ENCODE measurements around the gene SLC4A4.
"Not testable (repeated sequence)": the region's sequence is repeated elsewhere in the genome, so short reads cannot be mapped to it uniquely, and the experiment has no call there.

The SLC4A4 gene

DNA sequence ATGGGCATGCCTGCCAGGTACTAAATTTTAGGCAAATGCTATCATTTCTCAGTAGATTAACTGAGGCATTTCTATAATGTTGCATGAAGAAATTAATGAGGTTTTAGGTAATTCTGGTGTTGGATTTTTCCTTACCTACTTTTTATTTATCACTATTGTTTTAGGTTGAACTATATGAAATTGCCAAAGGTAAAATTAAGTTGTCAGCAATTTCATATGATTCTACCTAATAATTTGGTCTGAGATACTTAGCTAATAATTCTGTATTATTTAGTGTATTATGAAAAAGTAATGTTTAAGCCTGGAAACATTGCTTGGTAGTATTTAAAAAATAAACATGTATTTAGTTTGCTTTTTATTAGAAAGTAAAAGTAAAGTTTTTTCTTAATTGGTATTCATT is 22.7 kb downstream of the SLC4A4 start:
- DNase-seq = no peak

DNA sequence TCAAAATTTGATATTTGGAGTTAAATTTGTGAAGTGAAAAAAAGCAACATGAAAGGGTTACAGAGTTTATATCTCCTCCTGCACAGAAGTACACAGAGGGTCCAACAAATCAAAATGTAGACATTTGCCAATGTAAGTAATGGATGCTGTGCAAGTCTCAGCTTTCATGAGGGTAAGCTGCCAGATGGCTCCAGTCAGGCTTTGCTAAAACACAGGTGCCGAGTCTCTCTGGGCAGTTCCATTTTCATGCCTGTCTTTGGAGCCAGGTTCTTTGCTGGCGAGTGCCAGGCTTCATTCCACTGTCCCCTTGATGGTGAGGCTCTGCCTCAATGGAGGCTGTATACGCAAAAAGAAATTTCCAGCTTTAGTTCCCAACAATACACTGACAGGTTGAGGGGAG is 27.9 kb downstream of the SLC4A4 start:
- DNase-seq = no peak

DNA sequence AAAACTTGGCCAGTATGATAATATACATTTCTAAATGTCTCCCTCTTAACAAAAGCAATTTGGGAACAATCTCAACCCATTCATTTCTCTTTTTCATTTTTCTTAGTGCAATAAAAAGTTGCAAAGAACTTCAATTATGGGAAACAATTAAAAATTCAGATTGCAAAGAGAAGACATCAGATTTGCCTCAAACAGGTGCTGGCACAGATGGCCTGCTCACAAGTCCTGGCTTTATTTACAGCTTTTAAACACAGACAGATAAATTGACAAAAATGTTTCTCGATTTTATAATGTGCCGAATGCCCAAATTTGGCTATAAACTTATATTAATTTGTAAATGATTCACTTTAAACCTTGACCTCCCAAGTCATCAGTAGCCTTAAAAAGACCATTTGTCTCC is 28.7 kb downstream of the SLC4A4 start:
- DNase-seq = no peak

DNA sequence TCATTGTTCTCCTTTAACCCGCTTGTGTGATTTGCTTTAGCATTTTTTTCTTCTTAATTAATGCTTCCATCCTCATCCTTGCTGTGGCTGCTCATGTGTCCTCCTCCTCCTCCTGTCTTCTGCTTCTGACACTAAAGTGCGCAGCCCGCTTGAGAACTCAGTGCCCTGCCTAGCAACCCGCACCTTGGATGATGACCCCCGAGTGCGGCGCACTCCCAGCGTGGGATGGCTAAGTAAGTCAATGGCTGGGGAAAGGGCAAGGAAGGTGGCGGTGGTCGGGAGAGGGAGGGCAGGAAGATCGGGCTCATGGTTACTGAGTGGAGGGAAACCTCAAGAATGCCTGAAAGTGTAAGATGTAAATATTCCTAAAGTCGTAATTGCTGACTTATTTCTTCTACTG is 30.1 kb downstream of the SLC4A4 start:
- DNase-seq = no peak

DNA sequence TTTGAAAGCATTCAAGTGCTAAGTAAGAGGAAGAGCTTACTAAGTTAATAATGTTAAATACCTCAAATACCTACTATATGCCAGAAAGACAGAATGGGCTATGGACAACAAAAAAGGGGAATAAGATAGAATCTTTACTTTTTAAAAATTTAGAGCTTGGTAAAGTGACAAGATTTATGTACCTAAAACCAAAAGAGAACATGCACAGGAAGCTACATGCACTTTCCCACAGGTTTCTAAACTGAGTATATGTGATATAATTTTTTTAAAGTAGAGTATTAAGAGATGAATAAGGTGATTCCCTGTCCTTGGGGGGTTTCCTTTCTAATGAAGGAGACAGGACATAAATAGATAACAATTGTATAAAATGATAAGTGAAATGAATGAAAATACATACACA is 30.7 kb downstream of the SLC4A4 start:
- DNase-seq = no peak

DNA sequence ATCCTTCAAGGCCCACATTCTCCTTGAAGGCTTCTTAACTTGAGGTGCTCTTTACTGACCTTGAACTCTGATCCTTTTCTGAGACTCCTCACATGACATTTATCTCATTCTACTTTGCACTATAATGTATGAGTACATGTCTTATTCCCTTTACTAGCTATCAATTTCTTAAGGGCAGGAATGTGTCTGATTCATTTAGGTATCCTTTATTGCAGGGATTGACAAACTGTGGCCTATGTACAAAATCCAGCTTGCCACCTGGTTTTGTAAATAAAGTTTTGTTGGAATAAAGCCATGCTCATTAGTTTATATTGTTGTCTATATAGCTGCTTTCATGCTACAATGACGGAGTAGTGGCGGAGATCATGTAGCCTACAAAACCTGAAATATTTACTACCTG is 36.7 kb downstream of the SLC4A4 start:
- no peak for DNase-seq

DNA sequence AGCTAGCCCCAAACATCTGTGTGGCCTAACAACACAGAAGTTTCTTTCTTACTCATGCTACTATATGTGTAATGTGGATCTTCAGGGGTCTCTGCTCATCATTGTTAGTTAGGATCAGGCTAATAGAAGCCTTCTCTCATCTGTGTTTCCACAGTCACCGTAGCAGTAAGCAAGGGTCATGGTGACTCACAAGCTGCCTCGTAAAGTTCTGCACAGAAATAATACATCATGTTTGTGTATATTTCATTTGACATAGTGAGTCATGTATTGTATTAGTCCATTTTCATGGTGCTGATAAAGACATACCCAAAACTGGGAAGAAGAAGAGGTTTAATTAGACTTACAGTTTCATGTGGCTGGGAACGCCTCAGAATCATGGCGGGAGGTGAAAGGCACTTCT is 38.7 kb downstream of the SLC4A4 start:
- DNase-seq = no peak

DNA sequence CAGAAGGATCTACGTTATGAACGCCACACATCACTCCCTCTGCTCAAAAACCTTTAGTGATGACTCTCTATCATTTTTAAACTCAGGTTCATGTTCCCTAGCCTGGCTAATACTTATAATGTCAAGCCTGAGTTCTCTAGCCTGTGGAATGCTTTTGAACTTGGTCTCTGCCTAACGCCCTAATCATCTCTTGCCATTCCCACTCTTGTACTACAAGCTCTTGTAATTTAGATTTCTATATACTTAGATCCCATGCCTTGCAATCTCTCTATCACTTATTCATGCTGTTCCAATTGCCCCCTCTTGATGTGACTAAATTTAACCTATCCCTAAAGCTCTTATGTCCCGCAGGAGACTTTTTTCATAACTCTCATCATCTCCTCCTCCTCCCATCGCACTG is 40.3 kb downstream of the SLC4A4 start:
- no peak for DNase-seq

DNA sequence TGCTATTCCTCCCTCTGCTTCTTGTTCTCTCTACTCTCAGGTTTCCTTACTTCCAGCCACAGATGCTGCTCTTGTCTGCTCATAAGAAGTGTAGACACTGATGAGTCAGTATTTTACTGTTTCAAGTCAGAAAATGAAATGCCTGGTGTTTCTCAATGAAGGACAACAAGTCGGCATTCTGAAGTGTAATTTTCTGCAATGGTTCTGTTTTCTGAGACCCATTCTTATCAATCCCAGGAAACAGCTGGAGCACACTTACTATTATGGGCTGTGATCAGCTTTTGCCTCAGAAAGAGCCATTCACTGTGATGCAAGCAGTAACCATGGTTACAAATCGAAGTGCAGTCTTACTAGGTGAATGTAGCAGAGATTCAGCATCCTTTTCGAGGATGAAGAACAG is 42.0 kb downstream of the SLC4A4 start:
- no peak for DNase-seq

DNA sequence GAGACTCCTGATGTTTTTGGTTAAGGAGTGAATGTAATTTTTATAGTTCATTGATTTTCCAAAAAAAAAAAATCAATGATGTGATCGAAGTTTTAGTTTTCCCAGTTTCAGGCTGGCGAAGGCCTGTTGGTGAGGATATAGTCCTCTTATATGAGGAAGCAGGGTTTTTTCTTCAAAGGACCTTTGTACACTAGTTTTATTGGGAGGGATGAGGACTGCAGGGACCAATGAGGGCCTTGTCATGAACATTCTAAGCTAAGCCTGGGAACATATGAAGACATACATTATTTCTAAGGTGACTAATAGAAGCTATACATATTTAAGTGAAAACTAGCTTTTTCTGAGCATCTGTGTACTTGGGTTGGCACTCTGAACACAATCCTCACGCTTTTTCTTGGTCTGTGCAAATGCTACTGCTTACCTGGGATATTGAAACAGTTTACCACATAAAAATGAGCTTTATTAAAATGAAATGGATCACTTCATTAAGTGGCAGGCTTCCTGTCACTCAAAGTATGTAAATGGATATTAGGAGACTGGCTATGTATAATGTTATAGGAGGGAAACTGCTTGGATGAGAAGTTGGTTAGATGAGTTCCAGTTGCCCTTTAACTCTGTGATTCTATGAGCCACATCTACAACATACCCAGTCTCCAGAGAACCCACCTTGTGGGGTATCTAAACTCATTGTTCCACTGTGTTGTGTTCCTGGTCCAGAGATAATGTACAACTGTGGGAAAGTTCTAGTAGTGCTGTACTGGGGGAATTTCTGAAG is 43.5 kb downstream of the SLC4A4 start:
- no peak for DNase-seq

DNA sequence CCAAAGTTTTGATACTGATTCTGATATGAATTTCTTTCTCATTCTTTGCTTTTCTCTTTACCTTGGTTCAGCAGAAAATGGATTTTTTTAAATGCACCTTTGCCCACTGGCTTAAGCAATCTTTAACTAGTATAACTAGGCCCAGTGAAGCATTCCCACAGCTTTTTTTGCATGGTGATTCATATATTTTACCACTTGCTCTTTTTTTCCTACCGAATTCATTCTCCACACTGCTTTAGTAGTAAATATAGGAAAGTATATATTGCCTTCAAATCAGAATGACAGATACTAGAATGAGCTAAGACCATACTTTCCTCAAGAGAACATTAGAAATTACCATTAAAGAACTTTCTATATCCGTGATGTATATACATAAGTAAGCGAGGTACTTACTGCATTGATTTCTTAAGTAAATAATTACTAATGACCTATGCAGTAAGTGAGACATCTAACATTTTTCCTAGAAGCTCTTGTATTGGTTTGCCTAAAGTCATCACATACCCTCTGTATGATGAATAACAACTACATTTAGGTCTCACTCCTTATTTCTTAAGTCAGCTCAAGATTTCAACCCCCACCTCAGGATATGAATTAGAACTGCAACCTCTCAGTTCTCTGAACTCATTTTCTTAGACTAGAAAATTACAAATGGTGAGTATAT is 44.2 kb downstream of the SLC4A4 start:
- DNase-seq = no peak

DNA sequence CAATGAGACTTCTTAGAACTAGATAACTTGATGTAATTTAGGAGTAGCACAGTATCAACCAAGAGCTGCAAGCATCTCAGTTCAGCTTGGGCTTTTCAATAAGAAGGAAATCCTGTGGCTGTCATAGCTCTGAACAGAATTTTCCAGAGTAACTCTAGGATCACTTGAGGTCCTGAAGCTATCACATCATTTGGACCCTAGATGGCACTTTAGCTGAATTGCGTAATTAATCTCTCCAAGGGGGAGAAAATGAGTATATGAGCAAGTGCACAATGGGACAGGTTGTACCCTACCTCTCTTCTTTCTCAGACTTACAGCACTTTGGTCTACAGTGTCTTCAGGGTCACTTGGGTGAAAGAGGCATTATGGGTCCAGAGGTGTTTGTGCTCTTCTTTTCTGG is 45.2 kb downstream of the SLC4A4 start:
- no peak for DNase-seq

DNA sequence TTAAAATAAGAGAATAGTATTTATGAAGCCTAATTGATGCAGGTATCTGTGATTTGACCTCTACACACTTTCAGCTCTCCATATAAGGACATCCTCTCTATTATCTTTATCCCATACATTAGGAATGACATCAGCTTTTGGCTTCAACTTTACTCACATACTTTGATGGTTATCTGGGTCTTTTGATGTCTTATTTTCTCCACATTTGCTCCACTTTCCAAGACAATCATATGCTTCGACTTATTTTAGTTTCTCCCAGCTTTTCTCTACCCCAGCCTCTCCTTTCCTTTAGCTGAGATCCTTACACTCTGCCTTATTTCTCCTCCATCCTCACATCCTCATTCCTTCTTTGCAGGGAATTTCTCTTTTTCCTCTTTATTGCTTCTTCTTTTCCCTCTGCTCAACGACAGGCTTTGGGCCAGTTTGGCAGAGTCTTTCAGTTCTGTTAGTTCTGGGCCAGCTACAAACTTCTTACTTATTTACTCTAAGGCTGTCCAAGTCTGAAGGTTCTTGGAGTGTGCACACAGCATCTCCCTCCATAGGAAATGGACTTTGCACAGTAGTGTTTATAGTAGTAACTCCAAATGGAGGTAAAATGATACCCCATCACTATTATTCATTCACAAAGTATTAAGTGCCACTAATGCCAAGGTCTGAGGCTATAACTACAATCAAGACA is 50.5 kb downstream of the SLC4A4 start:
- DNase-seq = no peak

DNA sequence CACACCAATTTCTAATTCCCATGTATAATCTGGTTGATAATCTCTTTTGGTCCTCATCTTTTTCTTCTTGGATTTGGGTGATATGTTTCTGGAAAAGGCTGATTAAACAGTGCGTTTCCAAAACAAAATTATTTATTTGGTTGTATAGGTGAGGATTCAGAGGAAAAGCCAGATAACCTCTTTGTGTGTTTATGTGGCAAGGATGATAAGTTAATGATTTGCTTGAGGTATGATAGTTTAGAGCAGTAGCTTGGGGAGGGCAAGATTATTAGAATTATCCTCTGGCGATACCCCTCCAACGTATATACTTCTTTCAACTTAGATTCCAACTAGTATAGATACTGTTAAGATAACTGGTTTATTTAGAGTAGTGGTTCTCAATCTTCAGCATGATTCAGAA is 53.3 kb downstream of the SLC4A4 start:
- DNase-seq = no peak

DNA sequence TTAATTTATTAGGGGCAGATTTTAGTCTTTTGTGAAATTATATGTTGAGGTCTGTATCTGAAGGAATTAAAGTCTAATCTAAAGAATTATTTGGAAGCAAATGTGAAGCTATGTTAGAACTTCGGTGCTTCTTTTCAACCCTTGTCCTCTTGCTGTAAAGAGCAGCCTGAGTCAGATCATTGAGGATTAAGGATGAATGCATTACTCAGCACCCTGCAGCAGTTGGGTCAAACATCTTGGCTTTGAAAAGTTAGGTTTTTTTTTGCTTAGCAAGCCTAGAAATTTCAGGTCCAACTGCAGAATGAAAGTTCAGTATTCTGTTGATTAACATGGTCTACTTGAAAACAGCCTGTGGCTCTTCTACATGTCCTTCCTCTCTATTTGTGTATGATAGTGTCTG is 57.6 kb downstream of the SLC4A4 start:
- DNase-seq = no peak

DNA sequence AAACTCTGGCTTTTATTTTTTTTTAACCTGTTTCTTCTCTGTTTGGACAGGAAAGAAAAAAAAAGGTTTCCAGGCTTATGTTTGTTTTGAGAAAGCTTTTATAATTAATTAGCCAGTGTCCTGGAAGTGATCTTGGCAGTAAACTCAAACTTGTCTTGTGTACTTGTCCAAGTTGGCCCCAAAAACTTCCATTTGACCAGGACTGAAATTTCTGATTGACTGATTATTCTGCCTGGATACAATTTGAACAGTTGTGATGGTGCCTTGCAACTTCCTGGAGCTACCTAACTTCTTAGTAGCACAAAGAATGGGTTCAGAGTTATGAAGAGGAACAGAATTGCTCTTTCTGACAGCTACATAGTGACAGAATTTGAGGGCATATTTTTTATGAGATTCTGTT is 62.0 kb downstream of the SLC4A4 start:
- no peak for DNase-seq

DNA sequence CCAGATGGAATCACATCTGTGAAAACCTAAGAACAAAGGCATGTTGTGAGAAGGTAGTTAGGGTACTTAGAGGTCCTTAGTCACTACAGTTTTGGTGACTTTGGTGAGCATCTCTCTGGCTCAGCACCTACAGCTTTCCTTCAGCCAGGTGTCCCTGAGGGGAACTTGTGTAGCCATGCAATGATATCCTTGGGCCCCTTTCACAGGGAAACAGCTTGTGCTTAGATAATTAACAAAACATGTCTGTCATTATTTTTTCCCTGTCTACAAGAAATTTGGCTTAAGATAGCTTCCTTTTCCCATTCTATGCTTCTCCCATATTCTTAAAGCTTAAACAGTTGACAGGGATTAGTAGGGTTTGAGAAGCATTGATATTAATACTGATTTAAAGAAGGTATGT is 63.8 kb downstream of the SLC4A4 start:
- DNase-seq = no peak

DNA sequence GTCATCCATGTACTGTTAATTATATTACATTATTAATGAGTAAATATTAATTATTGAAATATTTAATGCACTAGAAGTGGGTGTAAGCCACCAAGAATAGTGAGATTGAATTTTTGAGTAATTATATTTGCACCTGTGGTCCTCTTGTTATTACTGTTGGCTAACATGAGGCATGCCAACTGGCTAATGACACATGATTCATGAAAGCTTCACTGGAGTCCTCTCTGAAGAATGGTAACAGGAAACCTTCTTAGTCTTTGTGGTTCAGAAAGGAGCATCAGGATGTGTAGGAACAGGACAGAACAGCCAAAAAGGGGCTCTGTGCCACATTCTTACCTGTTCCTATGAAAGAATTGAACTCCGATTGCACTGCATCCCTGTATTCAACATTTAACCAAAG is 65.2 kb downstream of the SLC4A4 start:
- no peak for DNase-seq

DNA sequence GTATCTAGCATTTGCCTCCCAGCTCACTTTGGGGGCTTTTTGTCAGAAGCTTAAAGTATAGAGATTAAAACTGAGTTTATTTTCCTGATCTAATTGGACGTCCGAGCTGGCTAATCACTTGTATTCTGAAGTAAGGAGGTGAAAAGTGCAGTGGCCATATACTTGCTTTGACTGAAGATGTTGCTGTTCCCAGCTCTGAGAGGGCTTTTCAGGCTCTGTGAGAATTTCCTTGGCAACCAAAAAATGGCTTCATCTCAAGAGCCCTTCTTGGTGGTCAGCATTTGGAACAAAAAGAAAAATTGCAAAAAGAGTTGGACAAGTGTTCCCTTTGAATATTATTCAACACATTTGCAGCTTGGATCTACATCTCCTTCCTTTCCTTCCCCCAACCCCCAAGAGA is 67.0 kb downstream of the SLC4A4 start:
- DNase-seq = no peak

DNA sequence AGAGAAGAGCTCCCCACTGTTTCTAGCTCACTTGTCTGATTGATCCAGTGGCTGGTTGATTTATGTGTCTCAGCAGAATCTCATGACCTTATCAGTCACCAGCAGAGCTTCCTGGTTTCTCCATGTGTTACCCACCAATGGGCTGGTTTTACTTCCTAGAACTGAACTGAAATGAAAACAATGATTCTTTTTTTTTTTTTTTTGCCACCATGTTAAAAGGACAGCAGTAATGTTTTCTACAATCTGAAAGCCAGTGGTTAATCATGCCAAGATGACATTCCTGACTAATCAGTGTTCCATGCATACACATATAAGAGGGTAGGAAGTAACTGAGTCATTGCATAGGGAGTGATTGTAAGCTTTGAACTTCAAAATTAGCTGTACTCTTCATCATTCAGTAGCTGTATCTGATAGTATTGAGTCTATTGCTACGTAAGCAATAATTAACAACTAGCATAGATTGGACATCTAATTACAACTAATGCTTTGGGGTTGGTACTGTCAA is 67.7 kb downstream of the SLC4A4 start:
- no peak for DNase-seq

DNA sequence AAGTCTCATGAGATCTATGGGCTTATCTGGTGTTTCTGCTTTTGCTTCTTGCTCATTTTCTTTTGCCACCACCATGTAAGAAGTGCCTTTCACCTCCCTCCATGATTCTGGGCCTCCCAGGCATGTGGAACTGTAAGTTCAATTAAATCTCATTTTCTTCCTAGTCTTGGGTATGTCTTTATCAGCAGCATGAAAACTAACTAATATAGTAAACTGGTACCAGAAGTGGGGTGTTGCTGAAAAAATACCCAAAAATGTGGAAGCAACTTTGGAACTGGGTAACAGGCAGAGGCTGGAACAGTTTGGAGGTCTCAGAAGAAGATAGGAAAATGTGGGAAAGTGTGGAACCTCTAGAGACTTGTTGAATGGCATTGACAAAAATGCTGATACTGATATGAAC is 70.1 kb downstream of the SLC4A4 start:
- not testable (repeated sequence) for DNase-seq

DNA sequence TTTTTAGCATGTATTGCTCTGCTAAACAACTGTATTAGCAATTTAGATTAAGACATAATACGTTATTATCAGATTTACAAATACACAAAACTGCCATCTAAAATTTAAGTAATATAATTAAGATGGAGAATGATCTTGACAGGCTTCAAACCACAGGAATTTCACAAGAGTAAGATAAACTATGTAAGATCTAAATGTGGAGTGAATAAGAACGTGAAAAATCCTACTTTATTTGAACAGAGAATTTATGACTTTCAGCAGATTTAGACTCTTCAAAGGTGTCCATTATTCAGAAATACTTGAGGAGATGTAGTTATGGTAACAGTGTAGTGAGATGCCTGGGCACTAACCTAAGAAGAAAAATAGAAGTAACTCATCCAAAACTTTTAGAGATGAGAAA is 73.2 kb downstream of the SLC4A4 start:
- no peak for DNase-seq

DNA sequence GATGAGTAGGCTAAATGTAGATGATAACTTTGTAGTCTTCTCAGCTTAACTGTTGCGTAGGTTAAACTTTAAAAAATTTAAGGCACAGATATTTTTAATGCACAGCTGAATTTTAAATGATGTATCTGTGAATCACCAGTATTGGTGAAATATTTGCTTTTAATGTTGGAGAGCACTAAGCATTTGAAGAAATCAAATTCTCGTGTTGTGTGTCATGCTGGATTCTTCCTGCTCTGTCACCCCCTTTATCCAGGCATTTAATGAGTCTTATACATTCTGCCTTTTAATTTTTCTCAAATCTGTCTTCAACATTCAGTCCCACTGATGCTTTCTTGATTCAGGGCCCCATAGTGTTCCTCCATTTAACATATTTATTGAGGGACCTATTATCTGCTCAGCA is 76.7 kb downstream of the SLC4A4 start:
- DNase-seq = no peak

DNA sequence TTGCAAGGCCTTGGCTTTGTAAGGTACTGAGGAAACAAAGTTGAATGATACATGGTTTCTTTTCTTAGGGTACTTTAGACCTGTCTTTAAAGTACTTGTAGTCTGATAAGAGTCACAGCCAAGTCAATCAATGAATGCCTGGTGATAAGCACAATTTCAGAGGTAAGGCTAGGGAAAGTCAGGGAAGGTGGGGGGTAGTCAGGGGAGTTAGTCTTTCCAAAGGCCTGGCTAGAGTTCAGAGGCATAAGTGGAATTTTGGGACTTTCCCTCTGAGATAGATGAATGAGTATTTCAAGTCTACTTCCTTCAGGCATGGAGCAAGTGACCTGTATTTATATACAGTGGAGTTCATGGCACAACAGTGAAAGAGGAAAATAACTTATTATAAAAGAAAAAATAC is 78.3 kb downstream of the SLC4A4 start:
- no peak for DNase-seq
